Measurements from ENCODE around the gene RCAN1. TPM values are rescaled to one million over a fixed set of nuclear protein-coding genes. Genes with fewer than 3 reads are reported as not detected.

The RCAN1 gene
- polyA plus RNA-seq, 1 donor (not counting 4 experiments of a cell fraction or from before 2014, with no cell fraction given) = 21.3 TPM

DNA sequence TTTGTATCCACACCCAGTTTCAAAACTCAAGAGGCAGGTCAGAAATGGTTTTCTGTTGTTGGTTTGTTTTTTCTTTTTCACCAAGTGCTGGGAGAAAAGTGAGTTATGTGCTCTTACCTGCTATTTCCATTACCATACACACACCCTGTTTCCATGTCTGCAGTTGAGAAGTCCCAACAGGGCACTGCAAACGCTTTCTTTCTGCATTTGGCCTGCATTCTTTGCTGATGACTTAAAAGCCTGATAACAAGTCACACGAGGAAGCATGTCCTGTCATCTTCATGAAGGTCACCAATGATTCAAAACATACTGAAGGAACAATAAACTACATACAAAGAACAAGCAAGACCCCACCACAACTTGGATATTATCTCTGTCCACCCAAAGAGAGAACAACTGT lies 78.1 kb downstream of the RCAN1 start:
- Histone ChIP-seq H3K79me2 (ENCODE audit: control insufficient read depth, insufficient read depth, low read length) (no peaks in the 10 kb centered on the region), H3K4me3 (ENCODE audit: control insufficient read depth in 2 of 3, extremely low read depth in 1 of 3, insufficient read depth in 2 of 3, low read depth in 1 of 3, low read length in 3 of 3) (no peak overlapping the region), H3K9me1 (ENCODE audit: control insufficient read depth, extremely low read depth, insufficient read depth, low read length) (no peaks in the 10 kb centered on the region), H3K4me1 (ENCODE audit: control insufficient read depth, extremely low read depth, insufficient read depth, low read length) (peaks cover 10% of the 10 kb centered on the region), H3K9ac (ENCODE audit: control insufficient read depth, extremely low read depth, insufficient read depth, low read length) (no peak overlapping the region), H4K20me1 (ENCODE audit: control insufficient read depth, extremely low read depth, insufficient read depth, low read length) (no peaks in the 10 kb centered on the region), H3K4me2 (ENCODE audit: control insufficient read depth, extremely low read depth, insufficient read depth, low read depth, low read length) (peak overlapping the region; percentile 7), H3K9me3 (ENCODE audit: control insufficient read depth, low read depth, low read length) (no peaks in the 10 kb centered on the region), H3K36me3 (ENCODE audit: control insufficient read depth in 2 of 2, extremely low read depth in 1 of 2, insufficient read depth in 2 of 2, low read length in 2 of 2) (no peaks in the 10 kb centered on the region), H3K27me3 (ENCODE audit: control insufficient read depth, extremely low read depth, insufficient read depth, low read length) (no peaks in the 10 kb centered on the region), H2AFZ (ENCODE audit: control insufficient read depth, low read length) (no peak overlapping the region), H3K27ac (ENCODE audit: control insufficient read depth, insufficient read depth, low read length) (no peak overlapping the region)
- DNase-seq (ENCODE audit: low read depth, low spot score) (peak; percentile 7), FAIRE-seq (peak; percentile 76)
- TF ChIP-seq, protein P1, sequence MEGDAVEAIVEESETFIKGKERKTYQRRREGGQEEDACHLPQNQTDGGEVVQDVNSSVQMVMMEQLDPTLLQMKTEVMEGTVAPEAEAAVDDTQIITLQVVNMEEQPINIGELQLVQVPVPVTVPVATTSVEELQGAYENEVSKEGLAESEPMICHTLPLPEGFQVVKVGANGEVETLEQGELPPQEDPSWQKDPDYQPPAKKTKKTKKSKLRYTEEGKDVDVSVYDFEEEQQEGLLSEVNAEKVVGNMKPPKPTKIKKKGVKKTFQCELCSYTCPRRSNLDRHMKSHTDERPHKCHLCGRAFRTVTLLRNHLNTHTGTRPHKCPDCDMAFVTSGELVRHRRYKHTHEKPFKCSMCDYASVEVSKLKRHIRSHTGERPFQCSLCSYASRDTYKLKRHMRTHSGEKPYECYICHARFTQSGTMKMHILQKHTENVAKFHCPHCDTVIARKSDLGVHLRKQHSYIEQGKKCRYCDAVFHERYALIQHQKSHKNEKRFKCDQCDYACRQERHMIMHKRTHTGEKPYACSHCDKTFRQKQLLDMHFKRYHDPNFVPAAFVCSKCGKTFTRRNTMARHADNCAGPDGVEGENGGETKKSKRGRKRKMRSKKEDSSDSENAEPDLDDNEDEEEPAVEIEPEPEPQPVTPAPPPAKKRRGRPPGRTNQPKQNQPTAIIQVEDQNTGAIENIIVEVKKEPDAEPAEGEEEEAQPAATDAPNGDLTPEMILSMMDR (optimal IDR thresholded peaks at IDR 0.05 in 1 of 3, IDR thresholded peaks at IDR 0.05 in 1 of 3, conservative IDR thresholded peaks at IDR 0.05 in 1 of 3; ENCODE audit: extremely low read depth in 1 of 3, insufficient read depth in 2 of 3, low read length in 3 of 3) = no peak
- no peak for TF ChIP-seq EZH2 (IDR thresholded peaks at IDR 0.05; ENCODE audit: low read length)
- dilution Hi-C loops (cut with MboI; ENCODE audit: extremely low pct_ligation_motif_present, low sequenced_read_pairs) = no loop called here

DNA sequence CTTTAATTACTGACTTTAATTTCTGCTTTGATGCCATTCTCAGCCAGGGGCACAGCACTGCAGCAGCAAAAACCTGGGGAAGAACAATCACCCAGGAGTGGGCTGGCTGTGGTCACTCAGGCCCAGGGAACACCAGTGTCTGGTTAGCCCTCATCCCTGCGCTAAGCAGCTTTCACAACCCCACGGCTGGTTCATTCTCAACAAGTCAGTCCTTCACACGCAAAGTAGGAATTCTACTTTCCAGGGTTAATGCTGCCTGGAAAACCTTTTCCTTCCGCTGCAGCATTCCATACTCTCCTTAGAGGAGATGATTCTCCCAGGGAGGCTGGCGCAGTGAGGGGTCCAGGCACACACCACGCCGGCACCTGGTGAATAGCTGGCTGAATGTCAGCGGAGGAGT lies 78.6 kb downstream of the RCAN1 start:
- Histone ChIP-seq H4K20me1 (ENCODE audit: control insufficient read depth, extremely low read depth, insufficient read depth, low read length) (no peaks in the 10 kb centered on the region), H3K4me3 (ENCODE audit: control insufficient read depth in 2 of 3, extremely low read depth in 1 of 3, insufficient read depth in 2 of 3, low read depth in 1 of 3, low read length in 3 of 3) (no peak overlapping the region), H3K4me1 (ENCODE audit: control insufficient read depth, extremely low read depth, insufficient read depth, low read length) (peaks cover 10% of the 10 kb centered on the region), H3K9ac (ENCODE audit: control insufficient read depth, extremely low read depth, insufficient read depth, low read length) (no peak overlapping the region), H3K9me3 (ENCODE audit: control insufficient read depth, low read depth, low read length) (no peaks in the 10 kb centered on the region), H3K27ac (ENCODE audit: control insufficient read depth, insufficient read depth, low read length) (no peak overlapping the region), H3K27me3 (ENCODE audit: control insufficient read depth, extremely low read depth, insufficient read depth, low read length) (no peaks in the 10 kb centered on the region), H3K36me3 (ENCODE audit: control insufficient read depth in 2 of 2, extremely low read depth in 1 of 2, insufficient read depth in 2 of 2, low read length in 2 of 2) (no peaks in the 10 kb centered on the region), H3K79me2 (ENCODE audit: control insufficient read depth, insufficient read depth, low read length) (no peaks in the 10 kb centered on the region), H3K4me2 (ENCODE audit: control insufficient read depth, extremely low read depth, insufficient read depth, low read depth, low read length) (no peak overlapping the region), H3K9me1 (ENCODE audit: control insufficient read depth, extremely low read depth, insufficient read depth, low read length) (no peaks in the 10 kb centered on the region), H2AFZ (ENCODE audit: control insufficient read depth, low read length) (no peak overlapping the region)
- TF ChIP-seq, protein P1 (optimal IDR thresholded peaks at IDR 0.05 in 1 of 3, IDR thresholded peaks at IDR 0.05 in 1 of 3, conservative IDR thresholded peaks at IDR 0.05 in 1 of 3; ENCODE audit: extremely low read depth in 1 of 3, insufficient read depth in 2 of 3, low read length in 3 of 3) = no peak
- no peak for TF ChIP-seq EZH2 (IDR thresholded peaks at IDR 0.05; ENCODE audit: low read length)
- DNase-seq (ENCODE audit: low read depth, low spot score) (no peak), FAIRE-seq (no peak)
- dilution Hi-C loops (cut with MboI; ENCODE audit: extremely low pct_ligation_motif_present, low sequenced_read_pairs) = no loop called here
